H1 (cell line): ENCODE results near the gene FRK. TPM values are rescaled to one million over a fixed set of nuclear protein-coding genes. Genes with fewer than 3 reads are reported as not detected.

Experiments
- polyA plus RNA-seq, 7 experiments: library from polyadenylated mRNA; depleted of rRNA in 3 of 7; stranded (reverse) in 5 of 7; unstranded in 2 of 7; fragments of >200 nt in 5 of 7; fragments of 200-250 nt in 2 of 7; gene quantifications; 1 replicate in 5 of 7; 2 replicates in 1 of 7; 4 replicates in 1 of 7; pipeline versions ENCODE4 v1.2.1 to v1.2.3, GENCODE V29; 2011 to 2013; ENCODE audit warnings: missing spikeins in 2 of 7, mixed read lengths in 2 of 7
- total RNA-seq: library from RNA; stranded (reverse); fragmentation: NEBNext Ultra II Directional; extraction: Animal tissue kit (Norgen Biotek cat#: 25700); gene quantifications from 2 replicates; pipeline ENCODE4 v1.2.1, GENCODE V29; 2021
- TF ChIP-seq, protein P1 (sequence below): fragments of 300-600 bp; sonication (generic); IDR thresholded peaks from 2 replicates; pipeline ENCODE4 v1.7.1; 2012; ENCODE audit warnings: low read length, moderate library complexity, mild to moderate bottlenecking, inconsistent platforms; ENCODE audit not compliant: insufficient replicate concordance

The FRK gene
- total and polyA plus RNA-seq, 2 of the 8 experiments (the other 6 are each of a cell fraction or from before 2014, with no cell fraction given): 0.11 to 0.24 TPM

DNA sequence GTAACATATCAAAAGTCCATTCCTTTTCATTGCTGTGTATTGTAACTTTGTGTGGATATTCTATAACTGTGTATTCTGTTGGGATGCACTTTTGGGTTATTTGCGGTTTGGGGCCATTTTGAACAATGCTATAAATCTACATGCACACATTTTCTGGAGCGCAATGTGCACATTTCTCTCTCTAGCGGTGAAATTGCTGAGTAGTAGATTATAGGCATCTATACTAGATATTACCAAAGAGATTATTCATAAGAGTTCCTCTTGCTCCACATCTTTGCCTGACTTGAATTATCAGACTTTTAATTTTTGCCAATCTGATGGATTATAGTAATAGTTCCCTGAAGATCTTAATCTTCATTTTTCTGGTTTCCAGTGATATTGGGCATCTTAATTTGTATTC is 18.3 kb upstream of the FRK start (continued):
- TF ChIP-seq, protein P1, sequence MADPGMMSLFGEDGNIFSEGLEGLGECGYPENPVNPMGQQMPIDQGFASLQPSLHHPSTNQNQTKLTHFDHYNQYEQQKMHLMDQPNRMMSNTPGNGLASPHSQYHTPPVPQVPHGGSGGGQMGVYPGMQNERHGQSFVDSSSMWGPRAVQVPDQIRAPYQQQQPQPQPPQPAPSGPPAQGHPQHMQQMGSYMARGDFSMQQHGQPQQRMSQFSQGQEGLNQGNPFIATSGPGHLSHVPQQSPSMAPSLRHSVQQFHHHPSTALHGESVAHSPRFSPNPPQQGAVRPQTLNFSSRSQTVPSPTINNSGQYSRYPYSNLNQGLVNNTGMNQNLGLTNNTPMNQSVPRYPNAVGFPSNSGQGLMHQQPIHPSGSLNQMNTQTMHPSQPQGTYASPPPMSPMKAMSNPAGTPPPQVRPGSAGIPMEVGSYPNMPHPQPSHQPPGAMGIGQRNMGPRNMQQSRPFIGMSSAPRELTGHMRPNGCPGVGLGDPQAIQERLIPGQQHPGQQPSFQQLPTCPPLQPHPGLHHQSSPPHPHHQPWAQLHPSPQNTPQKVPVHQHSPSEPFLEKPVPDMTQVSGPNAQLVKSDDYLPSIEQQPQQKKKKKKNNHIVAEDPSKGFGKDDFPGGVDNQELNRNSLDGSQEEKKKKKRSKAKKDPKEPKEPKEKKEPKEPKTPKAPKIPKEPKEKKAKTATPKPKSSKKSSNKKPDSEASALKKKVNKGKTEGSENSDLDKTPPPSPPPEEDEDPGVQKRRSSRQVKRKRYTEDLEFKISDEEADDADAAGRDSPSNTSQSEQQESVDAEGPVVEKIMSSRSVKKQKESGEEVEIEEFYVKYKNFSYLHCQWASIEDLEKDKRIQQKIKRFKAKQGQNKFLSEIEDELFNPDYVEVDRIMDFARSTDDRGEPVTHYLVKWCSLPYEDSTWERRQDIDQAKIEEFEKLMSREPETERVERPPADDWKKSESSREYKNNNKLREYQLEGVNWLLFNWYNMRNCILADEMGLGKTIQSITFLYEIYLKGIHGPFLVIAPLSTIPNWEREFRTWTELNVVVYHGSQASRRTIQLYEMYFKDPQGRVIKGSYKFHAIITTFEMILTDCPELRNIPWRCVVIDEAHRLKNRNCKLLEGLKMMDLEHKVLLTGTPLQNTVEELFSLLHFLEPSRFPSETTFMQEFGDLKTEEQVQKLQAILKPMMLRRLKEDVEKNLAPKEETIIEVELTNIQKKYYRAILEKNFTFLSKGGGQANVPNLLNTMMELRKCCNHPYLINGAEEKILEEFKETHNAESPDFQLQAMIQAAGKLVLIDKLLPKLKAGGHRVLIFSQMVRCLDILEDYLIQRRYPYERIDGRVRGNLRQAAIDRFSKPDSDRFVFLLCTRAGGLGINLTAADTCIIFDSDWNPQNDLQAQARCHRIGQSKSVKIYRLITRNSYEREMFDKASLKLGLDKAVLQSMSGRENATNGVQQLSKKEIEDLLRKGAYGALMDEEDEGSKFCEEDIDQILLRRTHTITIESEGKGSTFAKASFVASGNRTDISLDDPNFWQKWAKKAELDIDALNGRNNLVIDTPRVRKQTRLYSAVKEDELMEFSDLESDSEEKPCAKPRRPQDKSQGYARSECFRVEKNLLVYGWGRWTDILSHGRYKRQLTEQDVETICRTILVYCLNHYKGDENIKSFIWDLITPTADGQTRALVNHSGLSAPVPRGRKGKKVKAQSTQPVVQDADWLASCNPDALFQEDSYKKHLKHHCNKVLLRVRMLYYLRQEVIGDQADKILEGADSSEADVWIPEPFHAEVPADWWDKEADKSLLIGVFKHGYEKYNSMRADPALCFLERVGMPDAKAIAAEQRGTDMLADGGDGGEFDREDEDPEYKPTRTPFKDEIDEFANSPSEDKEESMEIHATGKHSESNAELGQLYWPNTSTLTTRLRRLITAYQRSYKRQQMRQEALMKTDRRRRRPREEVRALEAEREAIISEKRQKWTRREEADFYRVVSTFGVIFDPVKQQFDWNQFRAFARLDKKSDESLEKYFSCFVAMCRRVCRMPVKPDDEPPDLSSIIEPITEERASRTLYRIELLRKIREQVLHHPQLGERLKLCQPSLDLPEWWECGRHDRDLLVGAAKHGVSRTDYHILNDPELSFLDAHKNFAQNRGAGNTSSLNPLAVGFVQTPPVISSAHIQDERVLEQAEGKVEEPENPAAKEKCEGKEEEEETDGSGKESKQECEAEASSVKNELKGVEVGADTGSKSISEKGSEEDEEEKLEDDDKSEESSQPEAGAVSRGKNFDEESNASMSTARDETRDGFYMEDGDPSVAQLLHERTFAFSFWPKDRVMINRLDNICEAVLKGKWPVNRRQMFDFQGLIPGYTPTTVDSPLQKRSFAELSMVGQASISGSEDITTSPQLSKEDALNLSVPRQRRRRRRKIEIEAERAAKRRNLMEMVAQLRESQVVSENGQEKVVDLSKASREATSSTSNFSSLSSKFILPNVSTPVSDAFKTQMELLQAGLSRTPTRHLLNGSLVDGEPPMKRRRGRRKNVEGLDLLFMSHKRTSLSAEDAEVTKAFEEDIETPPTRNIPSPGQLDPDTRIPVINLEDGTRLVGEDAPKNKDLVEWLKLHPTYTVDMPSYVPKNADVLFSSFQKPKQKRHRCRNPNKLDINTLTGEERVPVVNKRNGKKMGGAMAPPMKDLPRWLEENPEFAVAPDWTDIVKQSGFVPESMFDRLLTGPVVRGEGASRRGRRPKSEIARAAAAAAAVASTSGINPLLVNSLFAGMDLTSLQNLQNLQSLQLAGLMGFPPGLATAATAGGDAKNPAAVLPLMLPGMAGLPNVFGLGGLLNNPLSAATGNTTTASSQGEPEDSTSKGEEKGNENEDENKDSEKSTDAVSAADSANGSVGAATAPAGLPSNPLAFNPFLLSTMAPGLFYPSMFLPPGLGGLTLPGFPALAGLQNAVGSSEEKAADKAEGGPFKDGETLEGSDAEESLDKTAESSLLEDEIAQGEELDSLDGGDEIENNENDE: no peak
- TF ChIP-seq, all 59 proteins: peak for 0
